Hepatocyte (in vitro differentiated cells): ENCODE results near the gene POLR2L.

Experiments used
- CTCF ChIP-seq: fragments of 200-600 bp; sonication (generic); IDR thresholded peaks from 2 replicates; pipeline ENCODE4 v1.5.1; 2016; ENCODE audit warnings: antibody characterized with exemption, mild to moderate bottlenecking; ENCODE audit not compliant: poor library complexity
- EZH2 ChIP-seq: fragments of 200-600 bp; sonication (generic); IDR thresholded peaks from 2 replicates; pipeline ENCODE4 v1.6.1; 2016; ENCODE audit warnings: antibody characterized with exemption, mild to moderate bottlenecking, borderline replicate concordance

GRCh38 chr11:837990-838307 lies 4.4 kb downstream of the POLR2L start:
- no peak for TF ChIP-seq CTCF
- no peak for TF ChIP-seq EZH2
